HL-60/S4 treated with phorbol 12-myristate 13-acetate at 8.2 ng/mL for 4 days and 3 days (cell line): Measurements from ENCODE around the gene DMD.
"Not testable (repeated sequence)": the region's sequence is repeated elsewhere in the genome, so short reads cannot be mapped to it uniquely, and the experiment has no call there.

Experiments used
- in situ Hi-C: fragments of 300-500 bp; cut with MboI; formaldehyde crosslinking; loops from 2 replicates; pipeline ENCODE4 v1.15.0; 2022; ENCODE audit warnings: low sequenced_read_pairs

Gene DMD

DNA sequence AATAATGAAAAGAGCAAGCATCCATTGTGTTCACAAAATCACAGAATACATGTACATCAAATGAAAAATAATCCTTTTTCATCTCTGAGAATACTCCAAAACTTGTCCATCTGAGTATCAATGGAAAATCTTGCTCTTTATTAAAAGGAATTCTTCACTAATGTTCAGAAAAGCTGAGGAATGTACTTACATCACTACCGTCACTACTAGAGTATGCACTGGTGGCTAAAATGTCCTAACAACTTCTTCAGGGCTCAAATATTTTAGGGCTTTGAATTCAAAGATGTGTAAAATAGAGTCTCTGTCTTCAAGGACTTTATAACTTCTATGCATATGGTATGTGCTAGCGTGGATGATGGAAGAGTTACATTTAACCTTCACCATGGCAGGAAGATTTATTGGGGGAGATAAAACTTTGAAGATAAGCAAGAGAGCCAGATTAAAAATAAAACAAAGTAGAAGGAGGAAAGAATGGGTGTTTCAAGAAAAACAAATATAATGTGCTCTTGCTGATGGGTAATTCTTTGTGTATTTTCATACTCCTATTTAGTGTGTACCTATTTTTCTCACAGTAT is 55.1 kb downstream of the DMD start:
- in situ Hi-C loops, result no loop called here

GRCh38 chrX:33149580-33149979 is 61.8 kb downstream of the DMD start:
- in situ Hi-C loops, result no loop called here

DNA sequence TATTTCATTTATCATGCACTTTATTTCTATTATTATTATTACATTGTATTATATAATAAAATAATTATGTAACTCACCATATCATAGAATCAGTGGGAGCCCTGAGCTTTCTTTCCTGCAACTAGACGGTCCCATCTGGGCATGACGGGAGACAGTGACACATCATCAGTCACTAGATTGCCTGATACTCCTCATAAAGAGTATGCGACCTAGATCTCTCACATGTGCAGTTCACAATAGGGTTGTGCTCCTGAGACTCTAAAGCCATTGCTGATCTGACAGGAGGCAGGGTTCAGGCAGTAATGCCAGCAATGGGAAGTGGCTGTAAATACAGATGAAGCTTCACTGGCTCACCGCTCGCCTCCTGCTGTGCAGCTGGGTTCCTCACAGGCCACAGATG is 62.3 kb downstream of the DMD start:
- in situ Hi-C loops, result no loop called here

- in situ Hi-C loops, result no loop called here
These were observed 69.0 kb downstream of the DMD start for GRCh38 chrX:33142331-33142730.

GRCh38 chrX:33138677-33139249 is 72.6 kb downstream of the DMD start:
- in situ Hi-C loops, result no loop called here

GRCh38 chrX:33134164-33134563 is 77.2 kb downstream of the DMD start:
- in situ Hi-C loops, result no loop called here

DNA sequence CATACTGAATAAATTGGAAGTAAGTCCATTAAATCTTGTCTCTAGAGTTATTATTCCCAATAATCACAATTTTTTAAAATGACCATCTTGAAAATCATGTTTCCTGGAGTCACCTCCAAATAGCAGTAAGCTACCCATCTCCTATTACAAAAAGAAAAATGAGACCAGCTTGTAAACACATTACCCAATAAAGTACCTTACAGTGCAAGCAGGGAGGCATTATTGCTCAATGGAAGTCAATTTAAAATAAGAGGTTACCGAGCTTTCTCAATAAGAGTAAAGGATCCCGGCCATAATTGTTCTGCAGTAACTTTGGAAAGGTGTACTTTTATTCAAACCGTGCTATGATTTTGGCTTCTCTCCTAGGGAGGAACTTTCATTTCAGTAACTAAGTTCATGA is 78.0 kb downstream of the DMD start:
- in situ Hi-C loops, result no loop called here

- in situ Hi-C loops, result no loop called here
These were observed 78.8 kb downstream of the DMD start for GRCh38 chrX:33132569-33132968.

- in situ Hi-C loops, result no loop called here
These were observed 81.7 kb downstream of the DMD start for GRCh38 chrX:33129607-33130006.

DNA sequence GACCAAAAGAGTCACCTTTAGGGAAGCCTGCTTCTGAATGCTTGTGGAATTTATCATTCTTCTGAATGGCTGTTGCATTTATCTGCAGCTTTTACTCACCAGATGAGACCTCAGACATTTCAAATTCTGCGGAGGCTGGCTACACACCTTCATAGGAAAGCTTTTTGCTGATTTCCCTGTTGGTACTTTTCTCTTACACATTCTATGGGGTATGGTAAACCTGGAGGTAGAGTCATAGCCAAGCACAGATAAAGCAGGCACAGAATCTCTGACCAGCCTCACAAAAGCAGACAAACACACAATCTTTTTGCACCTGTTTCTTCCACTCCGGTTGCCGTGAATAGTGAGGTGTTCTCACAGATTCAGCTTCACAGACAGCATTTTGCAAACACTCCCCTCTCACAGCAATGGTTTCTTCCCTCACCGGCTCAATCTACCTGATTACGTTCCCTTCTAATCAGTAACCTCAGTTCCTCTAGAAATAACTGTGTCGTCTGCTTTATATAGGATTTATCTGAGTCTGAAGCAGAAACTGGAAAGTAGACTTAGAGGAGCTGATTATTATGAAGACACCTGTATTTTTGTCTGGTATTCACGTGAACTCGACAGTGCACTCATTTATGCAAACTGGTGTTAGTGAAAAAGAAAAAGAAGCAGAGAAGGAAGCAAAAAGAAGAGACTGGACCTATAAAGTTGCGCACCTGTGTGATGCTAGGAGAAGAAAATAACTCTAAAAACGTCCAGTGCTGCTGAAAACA is 83.1 kb downstream of the DMD start:
- in situ Hi-C loops, result no loop called here

DNA sequence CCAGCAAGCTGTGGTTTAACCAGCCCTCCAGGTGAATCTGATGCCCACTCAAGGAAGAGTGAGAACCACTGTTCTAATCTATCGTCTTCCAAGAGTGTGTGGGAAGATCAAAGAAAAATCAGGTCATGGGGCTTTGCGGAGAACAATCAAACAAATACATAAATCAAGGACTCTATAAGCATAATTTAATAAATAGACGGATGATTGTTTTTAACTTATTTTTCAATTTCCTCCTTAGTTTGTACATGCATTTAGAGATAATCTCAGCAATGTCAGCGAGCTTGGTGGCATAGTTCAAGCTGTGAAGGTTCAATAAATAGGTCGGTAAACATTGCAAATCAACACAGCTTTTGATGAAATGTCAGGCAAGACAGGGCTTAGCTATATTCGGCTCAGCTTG is 84.9 kb downstream of the DMD start:
- in situ Hi-C loops, result no loop called here

- in situ Hi-C loops, result no loop called here
These were observed 101.5 kb downstream of the DMD start for GRCh38 chrX:33109858-33110257.

DNA sequence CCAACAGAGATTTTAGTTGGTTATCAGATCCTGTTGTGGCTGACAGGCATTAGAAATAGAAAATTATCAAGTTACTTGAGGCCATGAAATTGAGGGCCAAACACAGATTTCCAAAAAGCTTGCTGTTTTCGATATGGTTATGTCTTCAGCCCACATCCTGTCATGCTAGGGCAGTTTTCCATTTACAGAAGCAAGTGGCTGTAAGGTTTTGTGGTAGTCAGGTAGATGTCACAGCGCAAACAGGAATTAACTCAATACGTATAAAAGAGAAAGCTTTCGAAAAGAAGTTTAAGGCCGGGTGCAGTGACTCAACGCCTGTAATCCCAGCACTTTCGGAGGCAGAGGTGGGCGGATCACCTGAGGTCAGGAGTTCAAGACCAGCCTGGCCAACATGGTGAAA is 104.6 kb downstream of the DMD start:
- in situ Hi-C loops, result no loop called here

- in situ Hi-C loops, result no loop called here
These were observed 116.3 kb downstream of the DMD start for GRCh38 chrX:33095079-33095478.

- in situ Hi-C loops, result no loop called here
These were observed 123.9 kb downstream of the DMD start for GRCh38 chrX:33087411-33087810.

DNA sequence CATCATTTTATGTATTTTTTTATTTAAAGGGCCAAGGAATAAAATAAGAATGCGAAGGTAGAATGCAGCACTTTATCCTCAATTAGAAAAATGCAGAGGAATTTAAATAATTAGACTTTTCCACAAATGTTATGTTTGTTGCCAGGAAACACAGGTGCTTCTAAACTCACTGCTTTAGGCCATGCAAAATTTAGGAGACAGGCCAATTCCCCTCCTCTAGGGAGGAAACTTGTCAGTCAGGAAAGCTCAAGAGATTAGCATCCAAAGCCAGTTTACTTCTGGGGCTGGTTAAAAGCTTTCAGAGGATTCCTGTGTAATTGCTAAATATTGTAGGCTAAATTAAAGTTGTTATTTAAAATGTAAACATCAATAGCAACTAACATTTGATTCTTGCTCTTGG is 124.5 kb downstream of the DMD start:
- in situ Hi-C loops, result no loop called here

- in situ Hi-C loops, result no loop called here
These were observed 129.0 kb downstream of the DMD start for GRCh38 chrX:33082371-33082770.

DNA sequence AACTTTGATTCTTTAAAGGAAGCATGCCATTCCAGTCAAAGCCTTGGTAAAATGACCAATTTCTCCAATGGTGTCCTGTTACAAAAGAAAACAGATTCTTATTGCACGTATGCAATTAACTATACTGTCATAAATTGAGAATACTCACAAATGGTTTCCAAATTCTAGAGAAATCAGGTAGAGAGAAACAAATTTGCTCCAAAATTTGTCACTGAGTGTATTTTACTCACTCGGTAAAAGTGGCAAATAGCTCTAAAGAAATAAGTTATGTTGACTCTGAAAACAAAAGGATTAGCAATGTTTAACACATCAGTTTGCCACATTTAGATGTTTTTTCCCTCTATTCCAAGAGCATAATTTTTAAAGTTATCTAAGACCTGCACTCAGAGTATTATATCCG is 133.1 kb downstream of the DMD start:
- in situ Hi-C loops, result no loop called here

DNA sequence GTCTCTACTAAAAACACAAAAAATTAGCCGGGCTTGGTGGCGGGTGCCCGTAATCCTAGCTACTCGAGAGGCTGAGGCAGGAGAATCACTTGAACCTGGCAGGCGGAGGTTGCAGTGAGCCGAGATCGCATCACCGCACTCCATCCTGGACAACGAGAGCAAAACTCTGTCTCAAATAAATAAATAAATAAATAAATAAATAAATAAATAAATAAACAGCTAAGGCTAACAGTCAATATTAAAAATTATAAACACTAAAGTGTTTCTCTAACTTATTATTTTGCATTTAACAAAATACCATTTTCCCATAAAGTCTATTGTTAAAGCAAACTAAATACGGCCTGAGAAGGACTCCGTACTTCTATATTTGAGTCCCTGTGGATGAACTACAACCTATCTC is 137.7 kb downstream of the DMD start:
- in situ Hi-C loops, result not testable (repeated sequence)

GRCh38 chrX:33065415-33065814 is 145.9 kb downstream of the DMD start:
- in situ Hi-C loops, result no loop called here

DNA sequence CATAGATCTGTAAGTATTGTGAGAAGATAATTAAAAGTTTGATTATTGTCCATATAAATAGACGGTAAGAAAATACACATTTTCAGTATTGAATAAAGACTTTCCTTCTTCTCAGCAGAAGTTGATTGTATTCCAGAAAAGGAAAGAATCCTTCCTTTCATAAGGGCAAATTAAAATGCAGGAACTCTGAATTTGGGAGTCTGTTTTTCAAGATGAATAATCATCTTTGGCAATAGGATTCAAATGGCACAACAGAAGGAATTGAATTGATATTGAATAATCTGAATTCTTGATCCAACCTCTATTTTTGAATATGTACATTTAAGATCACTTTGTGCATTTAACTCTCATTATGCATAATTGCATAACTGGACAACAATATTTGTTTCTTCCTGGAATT is 149.3 kb downstream of the DMD start:
- in situ Hi-C loops, result no loop called here

DNA sequence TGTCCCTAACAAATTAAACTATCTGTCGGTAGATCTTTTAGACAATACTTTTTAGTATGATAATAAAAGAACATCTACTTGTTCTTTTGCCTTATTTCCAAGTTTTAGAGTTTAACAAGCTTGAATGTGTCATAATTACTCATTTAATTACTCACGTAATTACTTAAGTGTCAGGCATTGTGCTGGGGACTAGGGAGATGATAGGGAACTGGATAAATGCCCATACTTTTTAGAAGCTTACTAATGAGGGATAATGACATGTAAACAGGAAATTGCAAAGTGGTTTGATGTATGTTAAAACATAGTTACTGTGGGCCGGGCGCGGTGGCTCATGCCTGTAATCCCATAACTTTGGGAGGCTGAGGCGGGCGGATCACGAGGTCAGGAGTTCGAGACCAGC is 158.3 kb downstream of the DMD start:
- in situ Hi-C loops, result no loop called here

- in situ Hi-C loops, result no loop called here
These were observed 165.5 kb downstream of the DMD start for GRCh38 chrX:33045882-33046281.
